GM12878 (cell line): ENCODE measurements around the gene ERCC1. TPM values are rescaled to one million over a fixed set of nuclear protein-coding genes. Genes with fewer than 3 reads are reported as not detected.
A peak's percentile ranks its signal among the peaks of the same experiment; 100 is the strongest.

Source experiments
- ATAC-seq: fragments of 200-7000 bp; cut with Tn5 transposase; 3 replicates; pipeline ENCODE4 v1.9.1; 2020; ENCODE audit warnings: mild to moderate bottlenecking, moderate library complexity
- BruUV-seq: library from RNA; stranded (reverse); fragments of 400-500 nt; replicated peaks from 2 replicates; lab custom pipeline; 2021; lab: Mats Ljungman, UMichigan
- CTCF ChIA-PET: fragments of 300-600 bp; sonication (Branson Sonifier 250); formaldehyde crosslinking; extraction: SDS; loops from one replicate; lab custom pipeline; 2021; ENCODE audit warnings: inconsistent platforms; lab: Yijun Ruan, JAX
- POLR2A ChIA-PET: fragments of 350-600 bp; formaldehyde crosslinking; extraction: SDS; loops from one replicate; lab custom pipeline; 2021; ENCODE audit warnings: inconsistent platforms; lab: Charles Lee
- RAD21 ChIA-PET: fragments of 300-600 bp; sonication (Branson Sonifier 250); formaldehyde crosslinking; loops from one replicate; lab custom pipeline; 2023; ENCODE audit warnings: antibody characterized with exemption; ENCODE audit not compliant: unreplicated experiment; lab: Charles Lee
- SMC1A ChIA-PET: fragments of 300-600 bp; sonication (Branson Sonifier 250); formaldehyde crosslinking; loops from one replicate; lab custom pipeline; 2023; ENCODE audit not compliant: unreplicated experiment, uncharacterized antibody; lab: Charles Lee
- DNase-seq: peaks from one replicate; pipeline ENCODE4 v3.0.0-alpha.2; 2011; ENCODE audit warnings: low read depth, low spot score
- FAIRE-seq: peaks from 3 replicates; lab custom pipeline; 2011; peaks lifted over from hg19 to GRCh38; lab: Jason Lieb, UNC
- H2AFZ ChIP-seq: 2 replicates; pipeline ENCODE4 v1.6.0; 2011; ENCODE audit warnings: low read depth, low read length, control low read depth; ENCODE audit not compliant: control insufficient read depth
- H3K27ac ChIP-seq: 2 replicates; pipeline ENCODE4 v1.5.1; 2011; ENCODE audit warnings: control low read depth; ENCODE audit not compliant: control insufficient read depth, insufficient read depth
- H3K27me3 ChIP-seq, 2 experiments: replicated peaks in 1 of 2; 2 replicates each; pipeline versions ENCODE4 v1.6.0 to v1.6.1; 2011; ENCODE audit warnings: low read length in 1 of 2; ENCODE audit not compliant: control insufficient read depth in 2 of 2, insufficient read depth in 2 of 2
- H3K36me3 ChIP-seq, 2 experiments: 2 replicates each; pipeline ENCODE4 v1.5.1; 2011; ENCODE audit warnings: low read length in 1 of 2; ENCODE audit not compliant: control insufficient read depth in 2 of 2, insufficient read depth in 2 of 2
- H3K4me1 ChIP-seq: 2 replicates; pipeline ENCODE4 v1.6.1; 2011; ENCODE audit warnings: mild to moderate bottlenecking, low read length, moderate library complexity, mixed read lengths; ENCODE audit not compliant: control insufficient read depth, insufficient read depth
- H3K4me2 ChIP-seq: 2 replicates; pipeline ENCODE4 v1.6.0; 2011; ENCODE audit warnings: control low read depth; ENCODE audit not compliant: control insufficient read depth, insufficient read depth
- H3K4me3 ChIP-seq: fragments of 200-600 bp; sonication (generic); 2 replicates; pipeline ENCODE4 v1.5.1; 2016
- H3K79me2 ChIP-seq: 2 replicates; pipeline ENCODE4 v1.6.0; 2011; ENCODE audit warnings: low read length; ENCODE audit not compliant: control insufficient read depth, insufficient read depth
- H3K9ac ChIP-seq: 2 replicates; pipeline ENCODE4 v1.8.0; 2011; ENCODE audit warnings: low read length, control low read depth, mixed read lengths; ENCODE audit not compliant: control insufficient read depth, insufficient read depth
- H3K9me3 ChIP-seq: replicated peaks from 3 replicates; pipeline ENCODE4 v1.5.1; 2011; ENCODE audit warnings: mild to moderate bottlenecking, low read length; ENCODE audit not compliant: control insufficient read depth, insufficient read depth
- H4K20me1 ChIP-seq: 2 replicates; pipeline ENCODE4 v1.6.0; 2011; ENCODE audit not compliant: control insufficient read depth, insufficient read depth
- EZH2 ChIP-seq: IDR thresholded peaks from 2 replicates; pipeline ENCODE4 v1.6.1; 2012; ENCODE audit warnings: low read depth, mild to moderate bottlenecking, control low read depth, inconsistent platforms, low read length, borderline replicate concordance; ENCODE audit not compliant: control insufficient read depth
- HDAC6 ChIP-seq: fragments of 200-600 bp; sonication (generic); IDR thresholded peaks from one replicate; pipeline ENCODE4 v1.8.0; 2017; ENCODE audit warnings: antibody characterized with exemption; ENCODE audit not compliant: unreplicated experiment
- RFX5 ChIP-seq: IDR thresholded peaks from 2 replicates; pipeline ENCODE4 v1.6.1; 2011; ENCODE audit warnings: low read depth, low read length, improper control_type of control experiment
- SREBF2 ChIP-seq: IDR thresholded peaks from 2 replicates; pipeline ENCODE4 v1.6.1; 2012; ENCODE audit warnings: mild to moderate bottlenecking, low read length
- ZNF24 ChIP-seq: fragments of 450-650 bp; IDR thresholded peaks from 2 replicates; pipeline ENCODE4 v1.6.1; 2017; ENCODE audit warnings: antibody characterized with exemption, mild to moderate bottlenecking
- WGBS: methylation state at CpG from one replicate; pipeline ENCODE4 v1.1.6; 2016; ENCODE audit warnings: low lambda C conversion rate; ENCODE audit not compliant: insufficient replicate concordance, insufficient coverage; ENCODE audit errors: missing lambda C conversion rate; 5-methylcytosine and 5-hydroxymethylcytosine counted together
- in situ Hi-C: fragments of 300-500 bp; cut with MboI; formaldehyde crosslinking; loops from 9 replicates; pipeline ENCODE4 v1.14.3; 2018; ENCODE audit warnings: mixed read lengths
- intact Hi-C: fragments of 100-400 bp; cut with micrococcal nuclease; formaldehyde crosslinking; loops from one replicate; pipeline ENCODE4 v1.14.2; 2022; ENCODE audit not compliant: unreplicated experiment
- polyA plus RNA-seq, 11 experiments: library from polyadenylated mRNA; depleted of rRNA in 4 of 11; unstranded in 6 of 11; stranded (reverse) in 5 of 11; fragments of >200 nt; fragmentation: Nextera tagmentation in 4 of 11; fragmentation: Illumina TruSeq in 1 of 11; extraction: Ambion mirVana in 4 of 11; extraction: Trizol in 1 of 11; gene quantifications; 1 replicate in 1 of 11; 2 replicates in 10 of 11; pipeline versions ENCODE4 v1.2.1 to v1.2.3, GENCODE V29; 2011 to 2016; ENCODE audit warnings: inconsistent platforms in 2 of 11, missing spikeins in 2 of 11, low read depth in 1 of 11
- total RNA-seq, 4 experiments: library from RNA; depleted of rRNA in 3 of 4; stranded (reverse); fragments of >200 nt in 3 of 4; fragmentation: Illumina TruSeq in 1 of 4; extraction: Trizol in 1 of 4; gene quantifications; 2 replicates each; pipeline versions ENCODE4 v1.2.1 to v1.2.3, GENCODE V29; 2013 to 2021
- TF ChIP-seq, protein P1 (sequence below), 3 experiments: IDR thresholded peaks in 2 of 3; conservative IDR thresholded peaks in 1 of 3; 2 replicates each; pipeline ENCODE4 v1.5.1; 2011; ENCODE audit warnings: low read depth in 3 of 3, low read length in 3 of 3, mild to moderate bottlenecking in 3 of 3, control low read depth in 2 of 3, moderate library complexity in 2 of 3, inconsistent platforms in 1 of 3, mixed read lengths in 1 of 3; ENCODE audit not compliant: control insufficient read depth in 2 of 3, insufficient read depth in 1 of 3; ENCODE audit errors: extremely low read depth in 1 of 3

The ERCC1 gene
- total and polyA plus RNA-seq, 10 of the 15 experiments (the other 5 are each of a cell fraction or from before 2014, with no cell fraction given): 14.7 to 104 (median 61.1) TPM

DNA sequence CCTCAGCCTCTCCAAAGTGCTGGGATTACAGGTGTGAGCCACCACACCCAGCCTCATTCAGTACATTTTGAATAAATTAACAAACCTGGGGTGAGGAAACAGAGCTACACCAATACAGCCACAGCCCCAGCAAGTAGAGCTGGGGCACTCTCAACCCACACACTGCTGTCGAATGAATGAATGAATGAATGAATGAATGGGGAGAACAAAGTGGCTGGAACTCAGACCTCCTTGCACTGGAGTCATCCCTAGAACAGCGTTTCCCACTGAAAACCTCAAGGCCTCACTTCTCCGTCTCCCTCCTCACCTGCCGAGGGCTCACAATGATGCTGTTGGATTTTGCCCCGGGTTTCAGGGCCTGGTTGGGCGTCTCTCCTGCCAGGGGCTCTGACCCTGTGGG lies 2.8 kb downstream of the ERCC1 start:
- no peak for TF ChIP-seq RFX5
- TF ChIP-seq, protein P1, sequence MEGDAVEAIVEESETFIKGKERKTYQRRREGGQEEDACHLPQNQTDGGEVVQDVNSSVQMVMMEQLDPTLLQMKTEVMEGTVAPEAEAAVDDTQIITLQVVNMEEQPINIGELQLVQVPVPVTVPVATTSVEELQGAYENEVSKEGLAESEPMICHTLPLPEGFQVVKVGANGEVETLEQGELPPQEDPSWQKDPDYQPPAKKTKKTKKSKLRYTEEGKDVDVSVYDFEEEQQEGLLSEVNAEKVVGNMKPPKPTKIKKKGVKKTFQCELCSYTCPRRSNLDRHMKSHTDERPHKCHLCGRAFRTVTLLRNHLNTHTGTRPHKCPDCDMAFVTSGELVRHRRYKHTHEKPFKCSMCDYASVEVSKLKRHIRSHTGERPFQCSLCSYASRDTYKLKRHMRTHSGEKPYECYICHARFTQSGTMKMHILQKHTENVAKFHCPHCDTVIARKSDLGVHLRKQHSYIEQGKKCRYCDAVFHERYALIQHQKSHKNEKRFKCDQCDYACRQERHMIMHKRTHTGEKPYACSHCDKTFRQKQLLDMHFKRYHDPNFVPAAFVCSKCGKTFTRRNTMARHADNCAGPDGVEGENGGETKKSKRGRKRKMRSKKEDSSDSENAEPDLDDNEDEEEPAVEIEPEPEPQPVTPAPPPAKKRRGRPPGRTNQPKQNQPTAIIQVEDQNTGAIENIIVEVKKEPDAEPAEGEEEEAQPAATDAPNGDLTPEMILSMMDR (IDR thresholded peaks at IDR 0.05 in 2 of 3, conservative IDR thresholded peaks at IDR 0.05 in 1 of 3; ENCODE audit: control insufficient read depth in 2 of 3, extremely low read depth in 1 of 3, insufficient read depth in 1 of 3, low read depth in 3 of 3, low read length in 3 of 3): no peak
- no peak for TF ChIP-seq SREBF2
- TF ChIP-seq HDAC6: no peak
- peak; percentile 94 for TF ChIP-seq ZNF24
- no peak for TF ChIP-seq EZH2
- TF ChIP-seq, all 136 proteins: peak for 1
- H3K27ac ChIP-seq: 0 out of 2 replicates have a peak overlapping the region, but pooled peaks have one; percentile 18
- no TSS peak for BruUV-seq
- H3K4me2 ChIP-seq: no peak overlapping the region
- no peak overlapping the region for H2AFZ ChIP-seq
- ChIA-PET POLR2A (interaction anchor here (0.9 kb wide), 1 partner anchor 36 kb away, joined by 3 read pairs; no protein-coding TSS in a partner anchor), RAD21 (interaction anchor here (0.9 to 1.4 kb wide), 3 partner anchors 14 to 47 kb away, joined by 3 to 6 read pairs (median 3); partner anchors contain the start of gene FOSB), CTCF (interaction anchor here (1.1 to 4.9 kb wide), 3 partner anchors 18 to 65 kb away, joined by 4 to 42 read pairs (median 6); partner anchors contain the start of gene PPP1R13L), SMC1A (interaction anchor here (1.5 kb wide), 1 partner anchor 58 kb away, joined by 3 read pairs; no protein-coding TSS in a partner anchor)
- DNase-seq: no peak
- in situ Hi-C loops: no loop called here
- no peaks in the 10 kb centered on the region for H4K20me1 ChIP-seq
- no peak for ATAC-seq
- H3K79me2 ChIP-seq: peaks cover 16% of the 10 kb centered on the region
- no peak overlapping the region for H3K4me3 ChIP-seq
- no peaks in the 10 kb centered on the region for H3K27me3 ChIP-seq
- no peaks in the 10 kb centered on the region; a peak in 4 of 4 replicates for H3K36me3 ChIP-seq
- intact Hi-C loops: no loop called here
- H3K9ac ChIP-seq: no peak overlapping the region
- H3K9me3 ChIP-seq: no peaks in the 10 kb centered on the region
- peaks cover 38% of the 10 kb centered on the region for H3K4me1 ChIP-seq
- 85% methylated on average over 6 of the region's 6 CpGs for WGBS
- no peak for FAIRE-seq
